T47D (cell line): ENCODE data around the gene PPP1R3C.

ENCODE experiments used
- DNase-seq, 2 experiments: peaks; one replicate each; pipeline versions ENCODE4 v3.0.0 to v3.0.0-alpha.2; 2011 to 2012; ENCODE audit warnings: low read depth in 1 of 2, low spot score in 1 of 2
- JUND ChIP-seq: IDR thresholded peaks from 2 replicates; pipeline ENCODE4 v1.6.1; 2012; ENCODE audit warnings: low read depth
- in situ Hi-C: cut with HindIII; loops from 2 replicates; pipeline ENCODE4 v1.10.0; 2016; ENCODE audit warnings: low sequenced_read_pairs, low pct_unique_long_range_greater_than_20kb

Gene PPP1R3C

GRCh38 chr10:91603931-91604331 is 28.9 kb downstream of the PPP1R3C start:
- TF ChIP-seq JUND: no peak
- no peak for DNase-seq
- in situ Hi-C loops: no loop called here

GRCh38 chr10:91602868-91603568 is 29.9 kb downstream of the PPP1R3C start:
- in situ Hi-C loops: no loop called here
- DNase-seq: no peak
- no peak for TF ChIP-seq JUND

- in situ Hi-C loops: no loop called here
- no peak for TF ChIP-seq JUND
- no peak for DNase-seq
Observed at GRCh38 chr10:91602449-91602848, 30.4 kb downstream of the PPP1R3C start.

GRCh38 chr10:91601212-91601611 is 31.7 kb downstream of the PPP1R3C start:
- no peak for DNase-seq
- no peak for TF ChIP-seq JUND
- in situ Hi-C loops: no loop called here

- TF ChIP-seq JUND: no peak
- in situ Hi-C loops: no loop called here
- no peak for DNase-seq
Observed at GRCh38 chr10:91598211-91598977, 34.5 kb downstream of the PPP1R3C start.

GRCh38 chr10:91597197-91597881 is 35.5 kb downstream of the PPP1R3C start:
- DNase-seq: no peak
- in situ Hi-C loops: no loop called here
- TF ChIP-seq JUND: no peak

GRCh38 chr10:91596825-91597196 is 36.1 kb downstream of the PPP1R3C start:
- no peak for DNase-seq
- TF ChIP-seq JUND: no peak
- in situ Hi-C loops: no loop called here

GRCh38 chr10:91593834-91594233 is 39.0 kb downstream of the PPP1R3C start:
- in situ Hi-C loops: no loop called here
- DNase-seq: no peak
- no peak for TF ChIP-seq JUND

GRCh38 chr10:91593366-91593765 is 39.5 kb downstream of the PPP1R3C start:
- in situ Hi-C loops: no loop called here
- DNase-seq: no peak
- no peak for TF ChIP-seq JUND

- TF ChIP-seq JUND: no peak
- in situ Hi-C loops: no loop called here
- no peak for DNase-seq
Observed at GRCh38 chr10:91592266-91592975, 40.5 kb downstream of the PPP1R3C start.

- no peak for DNase-seq
- in situ Hi-C loops: no loop called here
- no peak for TF ChIP-seq JUND
Observed at GRCh38 chr10:91591797-91592174, 41.1 kb downstream of the PPP1R3C start.

- TF ChIP-seq JUND: no peak
- no peak for DNase-seq
- in situ Hi-C loops: no loop called here
Observed at GRCh38 chr10:91590904-91591796, 41.7 kb downstream of the PPP1R3C start.
